ENCODE data around the gene ABHD12B.
"Not testable (repeated sequence)": the region's sequence is repeated elsewhere in the genome, so short reads cannot be mapped to it uniquely, and the experiment has no call there.

ABHD12B gene

GRCh38 chr14:50896421-50896820, 24.6 kb downstream of the ABHD12B start:
- not testable (repeated sequence) for DNase-seq (ENCODE audit: low spot score)

- not testable (repeated sequence) for DNase-seq (ENCODE audit: low spot score)
Measured at GRCh38 chr14:50897005-50897404, 25.2 kb downstream of the ABHD12B start.

DNA sequence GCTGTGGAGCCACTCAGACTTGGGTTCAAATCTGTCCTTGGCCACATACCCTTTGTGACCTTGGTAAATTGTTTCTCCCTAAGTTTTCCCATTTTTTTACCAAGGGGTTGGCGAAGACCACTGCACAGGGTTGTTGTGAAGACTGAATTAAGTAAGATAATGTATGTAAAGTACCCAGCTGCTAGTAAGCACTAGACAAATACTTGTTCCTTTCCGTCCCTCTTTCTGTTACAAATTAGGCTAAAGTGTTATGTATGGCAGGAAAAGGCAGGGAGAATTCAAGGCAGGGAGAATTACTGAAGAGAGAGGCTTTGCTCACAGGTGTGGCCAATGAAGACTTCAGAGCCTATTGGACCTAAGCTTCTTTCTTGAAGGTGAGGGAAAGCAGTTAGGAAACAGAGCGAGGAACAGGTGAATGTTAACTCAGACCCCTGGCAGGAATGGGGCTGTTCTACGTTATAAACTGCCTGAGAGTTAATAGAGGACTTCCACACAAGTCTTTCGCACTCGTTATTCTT, 25.9 kb downstream of the ABHD12B start:
- DNase-seq (ENCODE audit: low spot score): no peak

DNA sequence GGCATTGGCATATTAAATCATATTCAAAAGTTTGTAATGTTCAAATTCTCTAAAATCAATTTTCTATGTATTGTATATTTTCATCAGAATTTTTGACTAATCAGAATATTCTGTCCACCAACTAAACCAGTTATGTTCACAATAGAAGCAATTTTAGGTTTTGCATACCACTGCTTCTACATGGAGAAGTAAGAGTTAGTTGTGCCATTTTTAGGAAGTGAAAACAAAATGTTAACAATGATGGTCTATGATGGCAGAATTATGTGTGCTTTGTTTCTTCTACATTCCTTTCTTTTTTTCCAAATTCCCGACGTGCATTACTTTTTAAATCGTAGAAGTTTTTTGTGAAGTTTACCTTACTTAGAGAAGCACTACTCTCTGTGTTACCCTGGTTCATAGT, 29.5 kb downstream of the ABHD12B start:
- DNase-seq (ENCODE audit: low spot score): no peak

DNA sequence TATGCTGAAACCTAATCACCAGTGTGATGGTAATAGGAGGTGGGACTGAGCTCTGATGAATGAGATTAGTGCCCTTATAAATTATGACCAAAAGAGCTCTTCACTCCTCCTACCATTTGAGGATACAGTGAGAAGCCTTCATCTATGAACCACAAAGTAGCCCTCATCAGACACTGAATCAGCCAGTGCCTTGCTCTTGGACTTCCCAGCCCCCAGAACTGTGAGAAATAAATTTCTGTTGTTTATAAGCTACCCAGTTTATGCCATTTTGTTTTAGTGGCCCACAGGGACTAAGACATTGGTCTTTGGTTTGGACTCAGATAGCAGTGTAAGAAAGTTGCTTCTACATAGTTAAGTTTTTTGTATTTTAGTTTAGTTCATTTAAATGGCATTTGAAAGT, 32.9 kb downstream of the ABHD12B start:
- no peak for DNase-seq (ENCODE audit: low spot score)

- DNase-seq (ENCODE audit: low spot score): no peak
Measured at GRCh38 chr14:50906326-50907065, 34.6 kb downstream of the ABHD12B start.

GRCh38 chr14:50910495-50911420, 38.9 kb downstream of the ABHD12B start:
- DNase-seq (ENCODE audit: low spot score): no peak

GRCh38 chr14:50917449-50917848, 45.6 kb downstream of the ABHD12B start:
- no peak for DNase-seq (ENCODE audit: low spot score)

DNA sequence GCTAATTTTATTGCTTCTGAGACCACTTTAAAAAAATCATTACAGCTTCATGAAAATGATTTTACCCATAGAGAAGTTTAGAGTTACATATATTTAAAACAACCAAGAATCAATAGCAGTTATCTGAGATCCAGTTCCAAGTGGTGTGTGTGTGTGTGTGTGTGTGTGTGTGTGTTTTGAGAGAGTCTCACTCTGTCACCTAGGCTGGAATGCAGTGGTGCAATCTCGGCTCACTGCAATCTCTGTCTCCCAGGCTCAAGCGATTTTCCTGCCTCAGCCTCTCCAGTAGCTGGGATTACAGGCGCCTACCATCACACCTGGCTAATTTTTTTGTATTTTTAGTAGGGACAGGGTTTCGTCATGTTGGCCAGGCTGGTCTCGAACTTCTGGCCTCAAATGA, 47.7 kb downstream of the ABHD12B start:
- not testable (repeated sequence) for DNase-seq (ENCODE audit: low spot score)

- peak; percentile 55 for DNase-seq (ENCODE audit: low spot score)
Measured at GRCh38 chr14:50920482-50921230, 48.8 kb downstream of the ABHD12B start.

- no peak for DNase-seq (ENCODE audit: low spot score)
Measured at GRCh38 chr14:50922803-50923202, 51.0 kb downstream of the ABHD12B start.

DNA sequence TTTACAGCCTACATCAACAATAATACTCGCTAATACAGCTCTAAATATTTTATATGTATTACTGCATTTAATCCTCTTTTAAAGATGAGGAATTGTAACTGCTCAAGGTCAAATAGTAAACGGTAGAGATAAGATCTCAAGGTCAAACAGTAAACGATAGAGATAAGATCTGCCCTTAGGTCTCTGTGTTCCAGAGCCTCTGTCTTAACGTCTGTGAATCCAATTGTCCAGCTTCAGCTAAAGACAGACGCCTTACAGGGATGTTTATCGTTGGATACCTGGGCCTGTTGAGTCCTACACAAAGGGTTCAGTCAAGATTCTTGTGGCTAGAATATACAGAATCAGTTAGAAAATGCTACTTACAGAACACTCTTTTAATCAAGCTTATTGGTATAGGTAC, 52.4 kb downstream of the ABHD12B start:
- DNase-seq (ENCODE audit: low spot score): no peak

GRCh38 chr14:50924843-50925242, 53.0 kb downstream of the ABHD12B start:
- DNase-seq (ENCODE audit: low spot score): no peak

- DNase-seq (ENCODE audit: low spot score): no peak
Measured at GRCh38 chr14:50926851-50927386, 55.1 kb downstream of the ABHD12B start.

GRCh38 chr14:50928002-50928635, 56.3 kb downstream of the ABHD12B start:
- peak; percentile 25 for DNase-seq (ENCODE audit: low spot score)

DNA sequence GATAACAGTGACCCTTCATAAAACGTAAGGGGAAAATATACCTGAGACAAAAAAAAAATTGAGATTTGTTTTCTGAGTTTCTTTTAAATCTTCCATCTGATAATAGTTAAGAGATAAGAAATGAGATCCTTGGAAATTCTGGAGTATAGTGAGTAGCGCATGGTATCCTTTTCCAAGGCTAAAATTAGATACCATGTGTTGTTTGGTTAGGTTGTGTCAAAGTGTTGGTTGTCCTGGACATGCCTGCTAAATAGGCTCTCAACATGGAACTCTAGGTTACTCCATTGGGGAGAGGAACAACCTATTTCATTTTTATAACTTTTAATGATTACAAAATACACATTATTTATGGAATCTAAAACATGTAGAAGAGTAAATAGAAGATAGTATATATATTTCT, 57.7 kb downstream of the ABHD12B start:
- DNase-seq (ENCODE audit: low spot score): no peak

GRCh38 chr14:50931559-50931958, 59.7 kb downstream of the ABHD12B start:
- no peak for DNase-seq (ENCODE audit: low spot score)

DNA sequence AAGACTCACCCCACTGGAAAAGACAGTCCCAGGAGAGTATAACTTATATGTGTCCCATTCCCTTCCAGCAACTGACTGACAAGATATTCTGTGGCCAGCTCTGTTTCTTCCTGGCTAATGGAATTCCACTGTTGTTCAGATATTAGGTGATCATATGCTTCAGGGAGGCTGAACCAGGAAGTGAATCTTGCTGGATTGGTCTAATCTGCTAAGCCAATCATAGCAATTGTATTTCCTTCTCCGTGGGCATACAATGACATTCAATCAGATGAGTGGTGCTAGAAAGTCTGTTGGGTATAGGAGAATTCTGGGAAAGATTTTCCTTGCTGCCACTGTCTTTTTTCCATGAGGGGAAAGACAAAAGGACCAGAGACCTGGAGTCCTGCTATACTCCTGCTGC, 60.3 kb downstream of the ABHD12B start:
- no peak for DNase-seq (ENCODE audit: low spot score)

GRCh38 chr14:50932592-50933495, 61.0 kb downstream of the ABHD12B start:
- DNase-seq (ENCODE audit: low spot score): no peak

Measured in AG08396 (cell line).